Colonic mucosa (tissue), 4 donors: ENCODE measurements around the gene PIGN. TPM values are rescaled to one million over a fixed set of nuclear protein-coding genes. Genes with fewer than 3 reads are reported as not detected.

Experiments
- DNase-seq: peaks from one replicate; pipeline ENCODE4 v3.0.0-alpha.2; 2020
- H3K27ac ChIP-seq: fragments of 200-600 bp; one replicate; pipeline ENCODE4 v1.8.0; 2021
- H3K27me3 ChIP-seq: fragments of 200-600 bp; one replicate; pipeline ENCODE4 v1.8.0; 2021
- H3K36me3 ChIP-seq: fragments of 200-600 bp; one replicate; pipeline ENCODE4 v1.8.0; 2021
- H3K4me1 ChIP-seq: fragments of 200-600 bp; one replicate; pipeline ENCODE4 v1.8.0; 2021; ENCODE audit warnings: mild to moderate bottlenecking
- H3K4me3 ChIP-seq: fragments of 200-600 bp; one replicate; pipeline ENCODE4 v1.8.0; 2021
- H3K9ac ChIP-seq, 2 donors: one replicate each; pipeline ENCODE4 v1.7.0; 2013; ENCODE audit warnings: control low read depth in 2 of 2, low read depth in 2 of 2, low read length in 2 of 2
- H3K9me3 ChIP-seq: fragments of 200-600 bp; one replicate; pipeline ENCODE4 v1.8.0; 2021
- intact Hi-C: fragments of 100-400 bp; cut with DNase I; formaldehyde crosslinking; loops from one replicate; pipeline ENCODE4 v1.14.1; 2022
- total RNA-seq, 2 donors: library from RNA; stranded (reverse); fragmentation: NEBNext Ultra II Directional in 1 of 2; extraction: Animal tissue kit (Norgen Biotek cat#: 25700) in 1 of 2; gene quantifications; one replicate each; pipeline ENCODE4 v1.2.1, GENCODE V29; 2021
- TF ChIP-seq, protein P1 (sequence below): fragments of 200-600 bp; IDR thresholded peaks from one replicate; pipeline ENCODE4 v1.8.0; 2022; ENCODE audit warnings: antibody characterized with exemption, mild to moderate bottlenecking
- donor health status: healthy.
- donor health status: DM: no; HTN: no; CAD: no.
- donor health status: DM: no; HTN: no; CAD: no.

PIGN gene
- total RNA-seq, 2 donors from 2014 or later: 30.1 to 37.9 TPM

GRCh38 chr18:62101321-62101721, 85.5 kb downstream of the PIGN start:
- DNase-seq: no peak
- TF ChIP-seq, protein P1, sequence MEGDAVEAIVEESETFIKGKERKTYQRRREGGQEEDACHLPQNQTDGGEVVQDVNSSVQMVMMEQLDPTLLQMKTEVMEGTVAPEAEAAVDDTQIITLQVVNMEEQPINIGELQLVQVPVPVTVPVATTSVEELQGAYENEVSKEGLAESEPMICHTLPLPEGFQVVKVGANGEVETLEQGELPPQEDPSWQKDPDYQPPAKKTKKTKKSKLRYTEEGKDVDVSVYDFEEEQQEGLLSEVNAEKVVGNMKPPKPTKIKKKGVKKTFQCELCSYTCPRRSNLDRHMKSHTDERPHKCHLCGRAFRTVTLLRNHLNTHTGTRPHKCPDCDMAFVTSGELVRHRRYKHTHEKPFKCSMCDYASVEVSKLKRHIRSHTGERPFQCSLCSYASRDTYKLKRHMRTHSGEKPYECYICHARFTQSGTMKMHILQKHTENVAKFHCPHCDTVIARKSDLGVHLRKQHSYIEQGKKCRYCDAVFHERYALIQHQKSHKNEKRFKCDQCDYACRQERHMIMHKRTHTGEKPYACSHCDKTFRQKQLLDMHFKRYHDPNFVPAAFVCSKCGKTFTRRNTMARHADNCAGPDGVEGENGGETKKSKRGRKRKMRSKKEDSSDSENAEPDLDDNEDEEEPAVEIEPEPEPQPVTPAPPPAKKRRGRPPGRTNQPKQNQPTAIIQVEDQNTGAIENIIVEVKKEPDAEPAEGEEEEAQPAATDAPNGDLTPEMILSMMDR: no peak
- Histone ChIP-seq H3K9me3 (no peaks in the 10 kb centered on the region), H3K27me3 (no peaks in the 10 kb centered on the region), H3K27ac (no peak overlapping the region), H3K4me3 (no peak overlapping the region), H3K36me3 (no peaks in the 10 kb centered on the region), H3K9ac (no peak overlapping the region), H3K4me1 (no peaks in the 10 kb centered on the region)
- intact Hi-C loops: no loop called here

GRCh38 chr18:62098960-62099359, 87.9 kb downstream of the PIGN start:
- DNase-seq: no peak
- H3K4me1 ChIP-seq: no peaks in the 10 kb centered on the region
- intact Hi-C loops: no loop called here
- no peak overlapping the region for H3K9ac ChIP-seq
- no peak overlapping the region for H3K4me3 ChIP-seq
- no peaks in the 10 kb centered on the region for H3K9me3 ChIP-seq
- H3K27ac ChIP-seq: no peak overlapping the region
- H3K36me3 ChIP-seq: no peaks in the 10 kb centered on the region
- TF ChIP-seq, protein P1: no peak
- no peaks in the 10 kb centered on the region for H3K27me3 ChIP-seq

GRCh38 chr18:62097698-62098097, 89.2 kb downstream of the PIGN start:
- Histone ChIP-seq H3K4me3 (no peak overlapping the region), H3K9me3 (no peaks in the 10 kb centered on the region), H3K9ac (no peak overlapping the region), H3K27me3 (no peaks in the 10 kb centered on the region), H3K36me3 (no peaks in the 10 kb centered on the region), H3K27ac (no peak overlapping the region), H3K4me1 (no peaks in the 10 kb centered on the region)
- DNase-seq: no peak
- intact Hi-C loops: no loop called here
- TF ChIP-seq, protein P1: no peak

DNA sequence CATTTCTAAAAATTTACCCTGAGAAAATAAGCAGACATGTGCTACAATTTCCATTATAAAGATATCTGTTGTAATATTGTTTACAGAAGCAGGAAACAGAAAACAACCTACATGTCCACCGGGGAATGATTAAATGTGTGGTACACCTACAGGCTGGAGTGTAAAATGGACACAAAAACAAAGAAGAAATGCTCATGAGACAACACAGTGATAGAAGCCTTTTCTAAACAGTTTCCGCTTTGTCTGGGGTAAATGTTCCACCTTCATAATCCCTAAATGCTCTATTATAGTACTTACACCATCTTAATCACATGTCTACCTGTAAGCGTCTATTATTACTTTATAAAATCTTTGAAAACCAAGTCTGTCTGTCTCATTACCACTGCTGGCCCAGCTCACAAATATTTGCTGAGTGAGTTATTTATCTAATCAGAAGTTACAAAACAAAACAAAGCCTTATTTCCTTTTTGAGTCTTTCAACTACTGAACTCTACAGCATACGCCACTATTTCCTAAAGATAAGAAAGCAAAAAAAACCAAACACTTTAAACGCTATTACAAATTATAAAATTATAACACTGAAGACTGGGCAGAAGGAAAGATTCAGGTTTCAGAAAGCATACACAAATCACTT, 95.3 kb downstream of the PIGN start:
- Histone ChIP-seq H3K36me3 (no peaks in the 10 kb centered on the region), H3K9me3 (no peaks in the 10 kb centered on the region), H3K9ac (no peak overlapping the region), H3K4me1 (no peaks in the 10 kb centered on the region), H3K4me3 (no peak overlapping the region), H3K27me3 (no peaks in the 10 kb centered on the region), H3K27ac (no peak overlapping the region)
- intact Hi-C loops: no loop called here
- no peak for DNase-seq
- TF ChIP-seq, protein P1: no peak

GRCh38 chr18:62089174-62089573, 97.7 kb downstream of the PIGN start:
- H3K4me1 ChIP-seq: no peaks in the 10 kb centered on the region
- intact Hi-C loops: no loop called here
- no peaks in the 10 kb centered on the region for H3K9me3 ChIP-seq
- H3K36me3 ChIP-seq: no peaks in the 10 kb centered on the region
- no peaks in the 10 kb centered on the region for H3K27me3 ChIP-seq
- no peak overlapping the region for H3K9ac ChIP-seq
- TF ChIP-seq, protein P1: no peak
- no peak overlapping the region for H3K4me3 ChIP-seq
- no peak for DNase-seq
- H3K27ac ChIP-seq: no peak overlapping the region
